ENCODE data around the gene KDELR1. TPM values are rescaled to one million over a fixed set of nuclear protein-coding genes. Genes with fewer than 3 reads are reported as not detected.

KDELR1 gene
- total and polyA plus RNA-seq, 9 of the 15 experiments (the other 6 are each of a cell fraction or from before 2014, with no cell fraction given), result 6.1 to 165 (median 58.5) TPM

GRCh38 chr19:48363500-48363809 lies 27.9 kb downstream of the KDELR1 start (continued):
- TF ChIP-seq BRD9 (IDR thresholded peaks at IDR 0.05; ENCODE audit: low read depth, partially characterized antibody) (peak; percentile 63), PHF8 (IDR thresholded peaks at IDR 0.05; ENCODE audit: borderline replicate concordance, low read length) (peak; percentile 68; the same call in 1 of the 2 replicates), RFX7 (CRISPR knock-in tag; IDR thresholded peaks at IDR 0.05) (0 out of 2 replicates have a peak, but pooled peaks have one; percentile 33), JUND (IDR thresholded peaks at IDR 0.05; ENCODE audit: borderline replicate concordance, low read depth, low read length) (no peak), JUND (tag; IDR thresholded peaks at IDR 0.05; ENCODE audit: borderline replicate concordance, low read depth, low read length) (0 out of 3 replicates have a peak, but pooled peaks have one; percentile 8), PHF20 (IDR thresholded peaks at IDR 0.05; ENCODE audit: partially characterized antibody) (peak; percentile 37), NR2C2 (CRISPR knock-in tag; IDR thresholded peaks at IDR 0.05) (peak; percentile 83), NR2C2 (tag; IDR thresholded peaks at IDR 0.05) (peak; percentile 98), TRIM28 (IDR thresholded peaks at IDR 0.05) (0 out of 2 replicates have a peak, but pooled peaks have one; percentile 45), MGA (IDR thresholded peaks at IDR 0.05) (no peak), XRCC5 (IDR thresholded peaks at IDR 0.05; ENCODE audit: low read depth, low read length) (0 out of 2 replicates have a peak, but pooled peaks have one; percentile 48), ZNF431 (CRISPR knock-in tag; IDR thresholded peaks at IDR 0.05) (peak; percentile 48; the same call in 1 of the 2 replicates), ZFP30 (CRISPR knock-in tag; IDR thresholded peaks at IDR 0.05; ENCODE audit: borderline replicate concordance) (no peak), ZNF830 (CRISPR knock-in tag; IDR thresholded peaks at IDR 0.05) (0 out of 2 replicates have a peak, but pooled peaks have one; percentile 64)
- TF ChIP-seq, protein P1, sequence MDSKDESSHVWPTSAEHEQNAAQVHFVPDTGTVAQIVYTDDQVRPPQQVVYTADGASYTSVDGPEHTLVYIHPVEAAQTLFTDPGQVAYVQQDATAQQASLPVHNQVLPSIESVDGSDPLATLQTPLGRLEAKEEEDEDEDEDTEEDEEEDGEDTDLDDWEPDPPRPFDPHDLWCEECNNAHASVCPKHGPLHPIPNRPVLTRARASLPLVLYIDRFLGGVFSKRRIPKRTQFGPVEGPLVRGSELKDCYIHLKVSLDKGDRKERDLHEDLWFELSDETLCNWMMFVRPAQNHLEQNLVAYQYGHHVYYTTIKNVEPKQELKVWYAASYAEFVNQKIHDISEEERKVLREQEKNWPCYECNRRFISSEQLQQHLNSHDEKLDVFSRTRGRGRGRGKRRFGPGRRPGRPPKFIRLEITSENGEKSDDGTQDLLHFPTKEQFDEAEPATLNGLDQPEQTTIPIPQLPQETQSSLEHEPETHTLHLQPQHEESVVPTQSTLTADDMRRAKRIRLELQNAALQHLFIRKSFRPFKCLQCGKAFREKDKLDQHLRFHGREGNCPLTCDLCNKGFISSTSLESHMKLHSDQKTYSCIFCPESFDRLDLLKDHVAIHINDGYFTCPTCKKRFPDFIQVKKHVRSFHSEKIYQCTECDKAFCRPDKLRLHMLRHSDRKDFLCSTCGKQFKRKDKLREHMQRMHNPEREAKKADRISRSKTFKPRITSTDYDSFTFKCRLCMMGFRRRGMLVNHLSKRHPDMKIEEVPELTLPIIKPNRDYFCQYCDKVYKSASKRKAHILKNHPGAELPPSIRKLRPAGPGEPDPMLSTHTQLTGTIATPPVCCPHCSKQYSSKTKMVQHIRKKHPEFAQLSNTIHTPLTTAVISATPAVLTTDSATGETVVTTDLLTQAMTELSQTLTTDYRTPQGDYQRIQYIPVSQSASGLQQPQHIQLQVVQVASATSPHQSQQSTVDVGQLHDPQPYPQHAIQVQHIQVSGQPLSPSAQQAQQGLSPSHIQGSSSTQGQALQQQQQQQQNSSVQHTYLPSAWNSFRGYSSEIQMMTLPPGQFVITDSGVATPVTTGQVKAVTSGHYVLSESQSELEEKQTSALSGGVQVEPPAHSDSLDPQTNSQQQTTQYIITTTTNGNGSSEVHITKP (IDR thresholded peaks at IDR 0.05; ENCODE audit: partially characterized antibody), result peak; percentile 24

All from K562 (cell line).